Naive B cell (primary cell): ENCODE measurements around the gene PKP3. TPM values are rescaled to one million over a fixed set of nuclear protein-coding genes. Genes with fewer than 3 reads are reported as not detected.

Source experiments
- ATAC-seq, 2 donors: fragments of 150-1000 bp; cut with Tn5 transposase; 2 replicates each; pipeline ENCODE4 v1.10.0; 2021; ENCODE audit warnings: low read depth in 2 of 2, mild to moderate bottlenecking in 2 of 2, moderate library complexity in 2 of 2
- DNase-seq: peaks from one replicate; pipeline ENCODE4 v3.0.0; 2022
- H3K27ac Mint-ChIP-seq, 6 donors: one replicate each; pipeline ENCODE4 v1.8.0; 2020 to 2022; ENCODE audit warnings: mild to moderate bottlenecking in 6 of 6, mixed read lengths in 6 of 6, moderate library complexity in 5 of 6, inconsistent platforms in 2 of 6
- H3K27me3 Mint-ChIP-seq, 3 donors: one replicate each; pipeline ENCODE4 v1.8.0; 2021 to 2022; ENCODE audit warnings: mixed read lengths in 3 of 3, mild to moderate bottlenecking in 1 of 3
- H3K36me3 Mint-ChIP-seq, 2 donors: one replicate each; pipeline ENCODE4 v1.8.0; 2020 to 2022; ENCODE audit warnings: mixed read lengths in 2 of 2, inconsistent platforms in 1 of 2, mild to moderate bottlenecking in 1 of 2
- H3K4me1 Mint-ChIP-seq, 3 donors: one replicate each; pipeline ENCODE4 v1.8.0; 2020 to 2022; ENCODE audit warnings: mixed read lengths in 3 of 3, inconsistent platforms in 1 of 3, mild to moderate bottlenecking in 1 of 3, moderate library complexity in 1 of 3
- H3K4me3 Mint-ChIP-seq, 8 donors: one replicate each; pipeline ENCODE4 v1.8.0; 2020 to 2022; ENCODE audit warnings: mild to moderate bottlenecking in 8 of 8, mixed read lengths in 8 of 8, moderate library complexity in 8 of 8, inconsistent platforms in 2 of 8
- H3K9me3 Mint-ChIP-seq, 7 donors: one replicate each; pipeline ENCODE4 v1.8.0; 2020 to 2022; ENCODE audit warnings: mixed read lengths in 7 of 7, mild to moderate bottlenecking in 5 of 7, inconsistent platforms in 2 of 7, moderate library complexity in 1 of 7
- polyA plus RNA-seq, 6 donors: library from polyadenylated mRNA; unstranded; fragments of 300-500 nt; fragmentation: Illumina TruSeq; gene quantifications; one replicate each; pipeline ENCODE4 v1.2.3, GENCODE V29; 2021; ENCODE audit warnings: low read depth in 6 of 6

Gene PKP3
- polyA plus RNA-seq, 6 donors from 2014 or later = 0.09 to 0.13 TPM; not detected in 4

DNA sequence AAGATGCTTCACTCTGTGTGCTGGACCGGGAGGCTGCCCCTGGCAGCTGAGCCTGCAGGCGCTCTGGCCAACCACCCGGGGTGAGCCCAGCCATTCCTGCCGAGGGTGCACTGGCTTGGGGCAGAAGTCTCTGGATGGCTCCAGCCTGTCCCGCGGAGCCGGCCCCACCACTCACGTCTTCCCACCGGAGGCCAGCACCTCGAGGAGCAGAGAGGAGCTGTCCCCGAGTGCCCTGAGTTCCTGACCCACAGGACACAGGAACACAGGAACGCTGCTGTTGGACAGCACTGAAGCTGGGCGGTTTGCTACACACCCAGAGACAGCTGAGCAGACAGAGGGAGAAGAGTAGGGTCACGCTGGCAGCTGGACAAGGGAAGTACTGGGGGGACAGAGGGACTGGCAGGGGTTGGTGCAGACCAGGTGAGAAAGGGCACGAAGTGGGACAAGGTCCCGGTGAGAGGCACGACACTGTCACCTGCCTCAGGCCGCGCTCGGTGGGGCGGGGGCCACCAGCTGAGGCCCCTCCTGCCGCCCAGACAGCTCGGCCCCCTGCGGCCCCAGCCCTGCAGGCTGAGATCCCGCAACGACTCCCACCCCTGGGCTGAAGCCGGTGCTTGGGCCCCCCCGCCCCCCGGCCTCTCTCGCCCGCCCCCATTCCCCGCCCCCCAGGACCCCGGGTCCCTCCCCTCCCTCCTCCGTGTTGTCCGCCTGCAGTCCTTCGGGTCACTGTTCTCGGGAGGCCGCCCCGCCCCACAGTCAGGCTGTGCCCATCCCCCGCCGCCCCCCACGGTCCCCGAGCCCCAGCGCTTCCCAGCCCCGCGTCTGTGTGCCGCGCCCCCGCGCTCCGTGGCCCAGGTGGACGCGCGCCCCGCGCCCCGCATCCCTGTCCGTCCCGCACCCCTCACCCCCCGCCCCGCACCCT lies 25.3 kb upstream of the PKP3 start:
- Mint-ChIP-seq H3K4me3 (peak overlapping the region; percentile 16 to 92 (median 87)), H3K27ac (peak overlapping the region in 1 of 6 donors; percentile 95), H3K4me1 (peaks cover 5 to 12% (median 12%) of the 10 kb centered on the region in 3 donors), H3K27me3 (peaks cover 29 to 66% (median 57%) of the 10 kb centered on the region in 3 donors), H3K36me3 (peaks cover 0 to 7% of the 10 kb centered on the region in 2 donors), H3K9me3 (peaks cover 0 to 4% (median 0%) of the 10 kb centered on the region in 7 donors)
- DNase-seq (no peak), ATAC-seq (no peak)

DNA sequence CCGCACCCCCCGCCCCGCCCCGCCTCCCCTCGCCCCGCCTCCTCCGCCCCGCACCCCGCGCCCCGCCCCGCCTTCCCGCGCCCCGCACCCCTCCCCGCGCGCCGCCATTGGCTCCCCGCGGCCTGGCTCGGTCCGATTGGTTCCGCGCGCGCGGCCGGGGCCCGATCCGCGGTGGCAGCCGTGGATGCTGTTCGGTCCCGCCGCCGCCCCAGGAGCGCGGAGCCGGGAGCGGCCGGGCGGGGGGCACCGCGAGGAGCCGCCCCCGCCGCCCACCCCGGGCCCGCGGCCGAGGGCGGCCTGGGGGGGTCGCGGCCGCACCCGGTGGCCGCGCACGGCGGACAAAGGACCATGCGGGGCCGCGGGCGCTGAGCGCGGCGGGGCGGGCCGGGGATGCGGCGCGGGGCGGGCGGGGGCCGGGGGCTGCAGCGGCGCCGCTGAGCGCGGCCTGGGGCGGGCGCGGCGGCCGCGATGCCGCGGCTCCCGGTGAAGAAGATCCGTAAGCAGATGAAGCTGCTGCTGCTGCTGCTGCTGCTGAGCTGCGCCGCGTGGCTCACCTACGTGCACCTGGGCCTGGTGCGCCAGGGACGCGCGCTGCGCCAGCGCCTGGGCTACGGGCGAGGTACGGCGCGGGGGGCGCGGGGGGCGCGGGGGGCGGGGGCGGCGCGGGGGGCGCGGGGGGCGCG lies 24.5 kb upstream of the PKP3 start, which contains the start of gene B4GALNT4:
Gene B4GALNT4 (plus strand): TSS at position 164 of the 683 bp plus-strand sequence. CDS start 305 bp downstream, at position 469.
- peaks cover 0 to 4% (median 0%) of the 10 kb centered on the region in 7 donors for H3K9me3 Mint-ChIP-seq
- H3K4me3 Mint-ChIP-seq = peak within 1 kb of the TSS; percentile 33 to 92 (median 87)
- DNase-seq (no peak), ATAC-seq (peak; percentile 57 to 58)
- peaks cover 9 to 18% (median 15%) of the 10 kb centered on the region in 3 donors for H3K4me1 Mint-ChIP-seq
- H3K36me3 Mint-ChIP-seq = peaks cover 0 to 7% of the 10 kb centered on the region in 2 donors
- H3K27ac Mint-ChIP-seq = peak within 1 kb of the TSS in 1 of 6 donors; percentile 95
- peaks cover 28 to 64% (median 55%) of the 10 kb centered on the region in 3 donors for H3K27me3 Mint-ChIP-seq

DNA sequence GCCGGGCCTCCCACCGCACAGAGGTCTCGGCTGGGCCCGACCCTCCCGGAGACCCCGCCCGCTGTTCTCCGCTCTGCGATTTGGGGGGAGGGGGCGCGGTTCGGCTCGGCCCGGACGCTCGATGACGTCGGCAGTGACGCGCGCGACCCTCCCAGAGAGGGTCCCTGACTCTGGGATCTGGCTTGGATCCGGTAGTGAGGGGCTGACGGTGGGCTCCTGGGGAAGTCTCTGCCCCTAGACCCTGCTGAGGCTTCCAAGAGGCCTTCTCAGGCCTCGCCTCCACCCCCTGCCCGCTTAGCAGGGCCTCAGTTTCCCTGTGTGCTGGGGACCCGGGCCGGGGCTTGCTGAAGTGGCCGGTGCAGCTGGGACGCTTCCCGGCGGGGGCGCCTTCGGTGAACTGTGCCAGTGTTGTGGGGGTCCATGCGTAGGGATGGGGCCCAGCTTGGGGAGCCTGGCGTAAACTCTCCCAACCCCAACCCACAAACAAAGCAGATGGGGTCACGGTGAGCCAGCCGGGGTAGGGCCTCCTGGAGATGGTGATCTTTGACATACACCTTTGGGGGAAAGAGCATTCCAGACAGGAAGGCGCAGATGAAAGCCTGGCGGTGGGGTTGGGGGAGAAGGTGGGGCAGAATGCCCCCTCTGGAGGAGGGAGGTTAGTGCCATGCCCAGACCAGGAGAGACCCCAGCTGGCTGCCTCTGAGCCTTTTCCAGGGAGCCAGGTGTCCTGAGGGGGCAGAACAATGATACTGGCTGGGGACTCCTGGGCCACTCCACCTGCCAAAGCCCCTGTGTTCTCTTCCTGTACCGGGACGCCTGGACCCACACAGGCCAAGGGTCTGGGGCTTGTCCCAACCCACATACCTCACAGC lies 23.7 kb upstream of the PKP3 start:
- Mint-ChIP-seq H3K4me3 (peak overlapping the region; percentile 33 to 86 (median 68)), H3K27me3 (peaks cover 23 to 56% (median 50%) of the 10 kb centered on the region in 3 donors), H3K4me1 (peaks cover 7 to 15% (median 15%) of the 10 kb centered on the region in 3 donors), H3K27ac (peak overlapping the region in 1 of 6 donors; percentile 34), H3K9me3 (peaks cover 0 to 4% (median 0%) of the 10 kb centered on the region in 7 donors), H3K36me3 (peaks cover 0 to 7% of the 10 kb centered on the region in 2 donors)
- ATAC-seq (no peak), DNase-seq (no peak)

DNA sequence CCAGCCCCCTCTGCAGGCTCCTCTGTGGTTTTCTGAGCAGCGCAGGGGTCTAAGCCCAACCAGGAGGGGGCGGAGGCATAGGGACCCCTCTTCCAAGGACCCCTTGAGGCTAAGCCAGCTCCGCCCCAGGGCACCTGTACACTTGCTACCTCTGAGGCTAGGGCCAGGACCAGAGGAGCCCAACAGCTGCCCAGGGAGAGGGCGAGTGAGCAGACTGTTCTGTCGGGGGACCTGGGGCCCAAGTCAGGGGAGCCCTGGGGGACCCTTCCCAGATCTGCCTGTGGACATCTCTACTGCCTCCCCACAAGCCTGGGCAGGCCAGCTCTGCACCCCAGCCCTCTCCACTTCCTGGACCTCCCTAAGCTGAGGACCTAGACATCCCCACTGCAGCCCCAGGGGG lies 23.0 kb upstream of the PKP3 start:
- Mint-ChIP-seq H3K27ac (no peak overlapping the region), H3K27me3 (peaks cover 21 to 52% (median 47%) of the 10 kb centered on the region in 3 donors), H3K4me1 (peaks cover 7 to 15% (median 15%) of the 10 kb centered on the region in 3 donors), H3K36me3 (peaks cover 0 to 7% of the 10 kb centered on the region in 2 donors), H3K9me3 (peaks cover 0 to 4% (median 0%) of the 10 kb centered on the region in 7 donors), H3K4me3 (peak overlapping the region in 3 of 8 donors; percentile 7 to 73 (median 57))
- DNase-seq = no peak
- no peak for ATAC-seq

DNA sequence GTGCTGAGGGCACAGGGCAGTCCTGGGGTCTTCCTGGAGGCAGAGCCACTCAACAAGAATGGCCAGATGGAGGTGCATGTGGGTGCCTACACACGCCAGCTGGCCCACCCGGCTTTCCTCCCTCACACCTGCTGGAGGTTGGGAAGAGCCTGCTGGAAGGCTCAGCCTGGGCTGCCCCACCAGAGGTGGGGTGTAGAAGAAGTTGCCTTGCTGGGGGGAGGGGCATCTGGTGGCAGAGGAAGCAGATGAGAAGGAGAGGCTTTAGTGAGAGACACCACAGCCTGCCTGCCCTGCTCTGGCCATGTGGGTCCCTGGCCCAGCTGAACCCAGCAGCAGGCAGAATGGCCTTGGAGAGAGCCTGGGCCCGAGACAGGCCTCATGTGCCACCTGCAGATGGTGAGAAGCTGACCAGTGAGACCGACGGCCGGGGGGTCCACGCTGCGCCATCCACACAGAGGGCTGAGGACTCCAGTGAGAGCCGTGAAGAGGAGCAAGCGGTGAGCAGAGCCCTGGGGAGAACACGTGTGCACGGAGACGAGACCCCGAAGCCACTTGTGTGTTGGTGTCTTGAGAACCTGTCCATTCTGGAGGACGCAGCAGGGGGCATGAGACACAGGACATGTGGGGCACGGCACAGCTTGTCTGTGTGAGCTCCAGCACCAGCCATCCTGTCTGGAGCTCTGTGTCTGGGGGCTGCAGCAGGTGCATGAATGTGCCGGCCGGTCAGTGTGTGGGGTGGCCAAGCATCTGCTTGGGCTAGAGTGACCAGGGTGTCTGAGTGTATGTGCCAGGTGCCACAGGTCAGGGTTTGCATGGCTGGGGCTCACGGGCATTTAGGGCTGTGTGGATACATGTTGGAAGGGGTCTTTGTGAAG lies 22.1 kb upstream of the PKP3 start:
- H3K27ac Mint-ChIP-seq = peak overlapping the region in 2 of 6 donors; percentile 6 to 47
- no peak for DNase-seq
- H3K4me1 Mint-ChIP-seq = peaks cover 7 to 15% (median 15%) of the 10 kb centered on the region in 3 donors
- peak overlapping the region in 3 of 8 donors; percentile 29 to 44 (median 37) for H3K4me3 Mint-ChIP-seq
- peaks cover 16 to 43% (median 38%) of the 10 kb centered on the region in 3 donors for H3K27me3 Mint-ChIP-seq
- peaks cover 0 to 4% (median 0%) of the 10 kb centered on the region in 7 donors for H3K9me3 Mint-ChIP-seq
- no peak for ATAC-seq
- H3K36me3 Mint-ChIP-seq = peaks cover 0 to 7% of the 10 kb centered on the region in 2 donors

DNA sequence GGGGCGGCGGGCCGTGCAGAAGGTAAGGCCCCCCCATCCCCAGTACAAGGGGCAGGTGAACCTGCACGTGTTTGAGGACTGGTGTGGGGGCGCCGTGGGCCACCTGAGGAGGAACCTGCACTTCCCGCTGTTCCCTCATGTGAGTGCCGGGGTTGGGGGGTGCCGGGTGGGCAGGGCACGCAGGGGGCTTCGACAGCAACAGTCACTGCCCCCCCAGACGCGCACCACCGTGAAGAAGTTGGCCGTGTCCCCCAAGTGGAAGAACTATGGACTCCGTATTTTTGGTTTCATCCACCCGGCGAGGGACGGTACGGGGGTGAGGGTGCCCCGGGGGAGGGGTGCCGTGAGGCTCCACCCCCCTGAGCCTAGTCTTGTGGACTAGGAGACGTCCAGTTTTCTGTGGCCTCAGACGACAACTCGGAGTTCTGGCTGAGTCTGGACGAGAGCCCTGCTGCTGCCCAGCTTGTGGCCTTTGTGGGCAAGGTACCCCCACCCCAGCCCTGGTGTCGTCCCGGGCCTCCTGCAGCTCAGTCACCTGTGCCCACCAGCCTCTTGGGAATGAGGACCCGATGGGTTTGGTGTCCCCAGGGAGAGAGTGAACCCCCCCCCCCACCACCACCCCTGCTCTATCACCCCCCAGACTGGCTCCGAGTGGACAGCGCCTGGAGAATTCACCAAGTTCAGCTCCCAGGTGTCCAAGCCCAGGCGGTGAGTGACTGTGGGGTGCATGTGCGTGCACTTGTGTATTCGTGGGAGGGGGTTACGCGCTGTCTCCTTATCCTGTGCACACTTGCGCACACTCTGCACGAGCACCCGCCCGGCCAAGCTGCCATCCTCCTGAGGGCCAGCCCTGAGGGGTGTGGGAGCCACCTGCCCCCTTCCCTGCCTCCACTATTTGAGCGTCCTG lies 20.9 kb upstream of the PKP3 start:
- H3K4me3 Mint-ChIP-seq = no peak overlapping the region
- H3K9me3 Mint-ChIP-seq = peaks cover 0 to 4% (median 0%) of the 10 kb centered on the region in 7 donors
- DNase-seq = no peak
- H3K27me3 Mint-ChIP-seq = peaks cover 5 to 39% (median 34%) of the 10 kb centered on the region in 3 donors
- peaks cover 7 to 14% (median 10%) of the 10 kb centered on the region in 3 donors for H3K4me1 Mint-ChIP-seq
- H3K36me3 Mint-ChIP-seq = peaks cover 0 to 7% of the 10 kb centered on the region in 2 donors
- H3K27ac Mint-ChIP-seq = no peak overlapping the region
- ATAC-seq = no peak

DNA sequence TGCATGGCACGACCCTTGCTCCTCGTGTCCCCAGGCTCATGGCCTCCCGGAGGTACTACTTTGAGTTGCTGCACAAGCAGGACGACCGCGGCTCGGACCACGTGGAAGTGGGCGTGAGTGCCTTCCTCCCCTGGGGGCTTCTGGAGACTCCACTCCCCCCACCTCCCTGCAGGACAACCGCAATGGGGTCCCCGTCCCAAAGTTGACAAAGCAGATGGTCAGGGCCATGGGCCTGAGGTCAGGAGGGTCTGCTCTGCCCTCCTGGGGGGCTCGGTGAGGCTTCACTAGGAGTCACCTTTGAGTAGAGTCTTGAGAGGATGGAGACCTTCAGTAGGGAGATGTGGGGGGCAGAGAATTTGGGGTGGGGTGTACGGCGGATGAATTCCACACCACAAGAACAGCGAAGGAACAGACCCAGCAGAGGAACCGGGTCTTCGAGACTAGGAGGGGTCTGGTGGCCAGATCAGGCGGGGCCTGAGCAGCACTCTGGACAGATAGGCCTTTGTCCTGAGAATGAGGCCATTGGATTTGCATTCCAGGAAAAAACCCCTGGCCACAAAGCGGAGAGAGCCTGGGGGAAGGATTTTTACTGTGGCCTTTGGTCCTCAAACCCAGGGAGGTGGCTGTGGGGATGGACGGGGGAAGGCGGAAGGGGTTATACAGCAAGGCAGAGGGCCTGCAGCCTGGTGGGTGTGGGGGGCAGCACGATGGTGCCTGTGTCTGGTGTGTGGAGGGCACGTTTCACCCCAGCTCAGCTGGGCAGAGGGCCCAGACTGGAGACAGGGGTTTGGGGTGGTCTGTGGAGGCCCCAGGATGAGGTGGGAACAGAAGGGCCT lies 20.1 kb upstream of the PKP3 start:
- Mint-ChIP-seq H3K4me1 (peaks cover 7 to 17% (median 7%) of the 10 kb centered on the region in 3 donors), H3K36me3 (no peaks in the 10 kb centered on the region), H3K27me3 (peaks cover 3 to 40% (median 34%) of the 10 kb centered on the region in 3 donors), H3K9me3 (peaks cover 0 to 3% (median 0%) of the 10 kb centered on the region in 7 donors), H3K4me3 (no peak overlapping the region), H3K27ac (peak overlapping the region in 3 of 6 donors; percentile 50 to 86 (median 65))
- ATAC-seq (no peak), DNase-seq (no peak)

DNA sequence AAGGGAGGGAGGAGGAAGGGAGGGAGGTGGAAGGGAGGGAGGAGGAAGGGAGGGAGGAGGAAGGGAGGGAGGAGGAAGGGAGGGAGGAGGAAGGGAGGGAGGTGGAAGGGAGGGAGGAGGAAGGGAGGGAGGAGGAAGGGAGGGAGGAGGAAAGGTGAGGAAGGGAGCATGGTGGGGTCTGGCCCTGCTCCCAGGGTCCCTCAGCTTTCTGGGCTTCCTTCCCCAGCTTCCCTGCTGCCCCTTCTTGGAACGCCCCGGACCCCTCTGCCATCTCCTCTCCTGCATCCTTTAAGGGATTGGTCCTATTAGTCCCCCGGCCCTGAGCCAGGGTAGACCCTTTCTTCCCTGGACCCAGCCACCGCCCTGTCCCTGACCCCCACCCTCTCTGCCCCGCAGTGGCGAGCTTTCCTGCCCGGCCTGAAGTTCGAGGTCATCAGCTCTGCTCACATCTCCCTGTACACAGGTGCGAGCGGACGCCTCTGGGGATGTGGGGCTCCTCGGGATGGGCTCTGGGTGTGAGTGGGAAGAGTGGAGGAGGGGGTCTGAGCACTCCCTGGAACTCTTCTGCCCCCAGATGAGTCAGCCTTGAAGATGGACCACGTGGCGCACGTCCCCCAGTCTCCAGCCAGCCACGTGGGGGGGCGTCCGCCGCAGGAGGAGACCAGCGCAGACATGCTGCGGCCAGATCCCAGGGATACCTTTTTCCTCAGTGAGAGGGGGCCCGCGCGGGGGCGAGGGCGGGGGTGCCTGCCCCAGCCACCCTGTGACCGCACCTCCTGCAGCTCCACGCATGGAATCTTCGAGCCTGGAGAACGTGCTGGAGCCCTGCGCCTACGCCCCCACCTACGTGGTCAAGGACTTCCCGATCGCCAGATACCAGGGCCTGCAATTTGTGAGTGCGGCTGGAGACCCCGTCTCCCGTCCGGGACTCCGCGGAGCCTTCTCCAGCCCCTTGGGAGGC lies 18.7 kb upstream of the PKP3 start:
- no peak for ATAC-seq
- H3K36me3 Mint-ChIP-seq = no peaks in the 10 kb centered on the region
- no peak overlapping the region for H3K27ac Mint-ChIP-seq
- H3K9me3 Mint-ChIP-seq = peaks cover 0 to 3% (median 0%) of the 10 kb centered on the region in 7 donors
- H3K27me3 Mint-ChIP-seq = peaks cover 3 to 39% (median 35%) of the 10 kb centered on the region in 3 donors
- no peak overlapping the region for H3K4me3 Mint-ChIP-seq
- DNase-seq = no peak
- H3K4me1 Mint-ChIP-seq = peaks cover 7 to 19% (median 7%) of the 10 kb centered on the region in 3 donors

DNA sequence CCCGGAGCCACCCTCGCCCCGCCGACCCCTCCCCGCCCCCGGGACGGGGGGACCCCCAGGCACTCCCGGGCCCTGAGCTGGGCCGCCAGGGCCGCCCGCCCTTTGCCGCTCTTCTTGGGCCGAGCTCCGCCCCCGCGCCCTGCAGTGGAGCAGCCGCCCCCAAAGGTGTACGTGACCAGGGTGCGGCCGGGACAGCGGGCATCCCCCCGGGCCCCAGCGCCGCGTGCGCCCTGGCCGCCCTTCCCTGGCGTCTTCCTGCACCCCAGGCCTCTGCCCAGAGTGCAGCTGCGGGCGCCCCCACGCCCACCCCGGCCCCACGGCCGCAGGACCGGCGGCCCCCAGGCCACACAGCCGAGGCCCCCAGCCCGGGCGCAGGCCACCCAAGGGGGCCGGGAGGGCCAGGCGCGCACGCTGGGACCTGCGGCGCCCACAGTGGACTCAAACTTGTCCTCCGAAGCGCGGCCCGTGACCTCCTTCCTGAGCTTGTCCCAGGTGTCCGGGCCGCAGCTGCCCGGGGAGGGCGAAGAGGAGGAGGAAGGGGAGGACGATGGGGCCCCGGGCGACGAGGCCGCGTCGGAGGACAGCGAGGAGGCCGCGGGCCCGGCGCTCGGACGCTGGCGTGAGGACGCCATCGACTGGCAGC lies 17.4 kb upstream of the PKP3 start:
- Mint-ChIP-seq H3K4me3 (no peak overlapping the region), H3K27ac (no peak overlapping the region)

More for the DNA sequence above, 17.4 kb upstream of the PKP3 start:
- ATAC-seq (no peak), DNase-seq (no peak)
- H3K27me3 Mint-ChIP-seq = peaks cover 0 to 26% (median 22%) of the 10 kb centered on the region in 3 donors
- H3K36me3 Mint-ChIP-seq = no peaks in the 10 kb centered on the region
- peaks cover 3 to 19% (median 7%) of the 10 kb centered on the region in 3 donors for H3K4me1 Mint-ChIP-seq
- peaks cover 0 to 3% (median 0%) of the 10 kb centered on the region in 7 donors for H3K9me3 Mint-ChIP-seq
